ENCODE measurements around the gene CD200. TPM values are rescaled to one million over a fixed set of nuclear protein-coding genes. Genes with fewer than 3 reads are reported as not detected.

CD200 gene
- total RNA-seq, 1 experiment from 2014 or later, result 46.8 TPM

DNA sequence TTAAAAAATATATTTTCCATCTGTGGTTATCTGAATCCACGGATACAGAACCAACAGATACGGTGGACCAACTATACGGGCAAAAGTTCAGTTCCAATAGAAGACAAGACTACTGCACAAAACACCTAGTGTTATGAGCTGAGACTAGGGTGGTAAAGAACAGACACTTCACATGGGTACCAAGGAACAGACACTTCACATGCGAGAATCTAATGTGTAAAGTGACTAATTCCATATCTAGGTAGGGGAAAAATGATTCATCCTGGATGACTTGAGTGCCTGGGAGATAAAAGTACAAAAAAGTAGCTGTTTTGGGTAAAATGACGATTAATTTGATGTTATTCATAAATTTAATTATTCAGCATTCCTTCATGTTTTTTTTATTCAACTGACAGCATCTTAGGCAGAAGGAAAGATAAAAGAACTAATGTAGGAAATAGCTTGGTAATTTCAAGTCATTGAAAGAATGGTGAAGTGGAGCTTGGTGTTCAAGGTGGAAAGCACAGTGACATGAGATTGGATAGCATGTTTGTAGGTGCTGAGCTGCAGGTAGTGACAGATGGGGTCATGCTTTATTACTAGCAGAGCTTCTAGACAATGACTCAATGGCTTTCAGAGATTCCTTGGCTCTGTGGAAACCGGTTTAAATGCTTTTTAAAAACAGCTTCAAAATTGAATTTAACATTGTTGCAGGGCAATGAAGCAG lies 5.2 kb downstream of the CD200 start (continued):
- no peak for TF ChIP-seq FOXK1 (CRISPR knock-in tag; IDR thresholded peaks at IDR 0.05)

- POLR2A ChIA-PET, result interaction anchor here (0.7 kb wide), 1 partner anchor 18 kb away, joined by 4 read pairs; no protein-coding TSS in a partner anchor
- peaks cover 4% of the 10 kb centered on the region for H3K9me3 Mint-ChIP-seq
- H3K4me1 Mint-ChIP-seq, result peaks cover 68% of the 10 kb centered on the region
- CTCF ChIA-PET, result interaction anchor here (1.0 to 1.3 kb wide), 2 partner anchors 45 to 227 kb away, joined by 3 to 7 read pairs; partner anchors contain the start of gene SLC9C1
- no peak for DNase-seq (ENCODE audit: low spot score)
- H3K4me3 Mint-ChIP-seq, result peak overlapping the region; percentile 22; the same call in 1 of the 2 replicates
- no peak for ATAC-seq
- no peak overlapping the region for H3K27ac Mint-ChIP-seq
- H3K27me3 Mint-ChIP-seq (ENCODE audit: low read depth), result no peaks in the 10 kb centered on the region
- H3K36me3 Mint-ChIP-seq, result peaks cover 45% of the 10 kb centered on the region
- TF ChIP-seq ZNF281 (CRISPR knock-in tag; IDR thresholded peaks at IDR 0.05) (no peak), GABPB1 (CRISPR knock-in tag; IDR thresholded peaks at IDR 0.05) (no peak), E2F1 (CRISPR knock-in tag; IDR thresholded peaks at IDR 0.05) (no peak)
Observed at GRCh38 chr3:112338727-112339056, 5.7 kb downstream of the CD200 start.

GRCh38 chr3:112339134-112339533 lies 6.2 kb downstream of the CD200 start:
- ChIA-PET POLR2A (no interaction called here), CTCF (interaction anchor here (1.3 kb wide), 1 partner anchor 228 kb away, joined by 3 read pairs; no protein-coding TSS in a partner anchor)
- peaks cover 70% of the 10 kb centered on the region for H3K4me1 Mint-ChIP-seq
- TF ChIP-seq PREB (CRISPR knock-in tag; IDR thresholded peaks at IDR 0.05; ENCODE audit: borderline replicate concordance), result no peak
- TF ChIP-seq ZNF138 (CRISPR knock-in tag; conservative IDR thresholded peaks at IDR 0.05), result no peak
- TF ChIP-seq, protein P1, sequence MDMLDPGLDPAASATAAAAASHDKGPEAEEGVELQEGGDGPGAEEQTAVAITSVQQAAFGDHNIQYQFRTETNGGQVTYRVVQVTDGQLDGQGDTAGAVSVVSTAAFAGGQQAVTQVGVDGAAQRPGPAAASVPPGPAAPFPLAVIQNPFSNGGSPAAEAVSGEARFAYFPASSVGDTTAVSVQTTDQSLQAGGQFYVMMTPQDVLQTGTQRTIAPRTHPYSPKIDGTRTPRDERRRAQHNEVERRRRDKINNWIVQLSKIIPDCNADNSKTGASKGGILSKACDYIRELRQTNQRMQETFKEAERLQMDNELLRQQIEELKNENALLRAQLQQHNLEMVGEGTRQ (CRISPR knock-in tag; IDR thresholded peaks at IDR 0.05), result no peak
- TF ChIP-seq IRF1 (CRISPR knock-in tag; IDR thresholded peaks at IDR 0.05), result no peak
- TF ChIP-seq PRRX2 (CRISPR knock-in tag; IDR thresholded peaks at IDR 0.05), result no peak
- no peak for TF ChIP-seq TEAD1 (CRISPR knock-in tag; IDR thresholded peaks at IDR 0.05)
- TF ChIP-seq ZNF121 (CRISPR knock-in tag; IDR thresholded peaks at IDR 0.05), result no peak
- TF ChIP-seq, protein P2, sequence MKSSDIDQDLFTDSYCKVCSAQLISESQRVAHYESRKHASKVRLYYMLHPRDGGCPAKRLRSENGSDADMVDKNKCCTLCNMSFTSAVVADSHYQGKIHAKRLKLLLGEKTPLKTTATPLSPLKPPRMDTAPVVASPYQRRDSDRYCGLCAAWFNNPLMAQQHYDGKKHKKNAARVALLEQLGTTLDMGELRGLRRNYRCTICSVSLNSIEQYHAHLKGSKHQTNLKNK (CRISPR knock-in tag; IDR thresholded peaks at IDR 0.05), result no peak
- TF ChIP-seq NR1H2 (CRISPR knock-in tag; IDR thresholded peaks at IDR 0.05), result no peak
- no peak for TF ChIP-seq PRDM15 (CRISPR knock-in tag; IDR thresholded peaks at IDR 0.05)
- peaks cover 6% of the 10 kb centered on the region for H3K9me3 Mint-ChIP-seq
- ATAC-seq (no peak), DNase-seq (ENCODE audit: low spot score) (no peak)
- H3K27ac Mint-ChIP-seq, result peak overlapping the region; percentile 79; the same call in 1 of the 2 replicates
- H3K4me3 Mint-ChIP-seq, result no peak overlapping the region; the same call in 1 of the 2 replicates
- no peaks in the 10 kb centered on the region for H3K27me3 Mint-ChIP-seq (ENCODE audit: low read depth)
- peaks cover 50% of the 10 kb centered on the region for H3K36me3 Mint-ChIP-seq

Data from WTC11 (cell line).